Measurements from ENCODE around the gene MESD.

- TF ChIP-seq CTCF (conservative IDR thresholded peaks at IDR 0.05 in 1 of 2, IDR thresholded peaks at IDR 0.05 in 1 of 2; ENCODE audit: extremely low read depth in 1 of 2, insufficient read depth in 1 of 2, low read depth in 1 of 2, low read length in 2 of 2) (no peak), EZH2 (IDR thresholded peaks at IDR 0.05; ENCODE audit: borderline replicate concordance, low read length) (no peak)
Observed at GRCh38 chr15:80992006-80992405, 2.4 kb upstream of the MESD start.
